Right atrium auricular region (tissue), 2 donors: Measurements from ENCODE around the gene OR9Q2. TPM values are rescaled to one million over a fixed set of nuclear protein-coding genes. Genes with fewer than 3 reads are reported as not detected.

Experiments used
- DNase-seq: peaks from one replicate; pipeline ENCODE4 v3.0.0-alpha.2; 2019; ENCODE audit warnings: low spot score
- H3K27ac ChIP-seq, 2 donors: fragments of 200-600 bp; sonication (generic); 1 replicate in 1 of 2; 2 replicates in 1 of 2; pipeline ENCODE4 v1.5.1; 2016 to 2019
- H3K27me3 ChIP-seq, 2 donors: fragments of 200-600 bp; sonication (generic); one replicate each; pipeline versions ENCODE4 v1.5.1 to v1.6.0; 2017 to 2019
- H3K36me3 ChIP-seq: fragments of 200-600 bp; sonication (generic); one replicate; pipeline ENCODE4 v1.5.1; 2016
- H3K4me1 ChIP-seq, 2 donors: fragments of 200-600 bp; sonication (generic); one replicate each; pipeline versions ENCODE4 v1.5.1 to v1.6.0; 2017 to 2019
- H3K4me3 ChIP-seq, 2 donors: fragments of 200-600 bp; sonication (generic); 1 replicate in 1 of 2; 2 replicates in 1 of 2; pipeline ENCODE4 v1.5.1; 2017 to 2019; ENCODE audit warnings: mild to moderate bottlenecking in 1 of 2, moderate library complexity in 1 of 2
- H3K9me3 ChIP-seq, 2 donors: fragments of 200-600 bp; sonication (generic); one replicate each; pipeline ENCODE4 v1.5.1; 2019
- CTCF ChIP-seq, 2 donors: fragments of 200-600 bp; sonication (generic); IDR thresholded peaks; one replicate each; pipeline ENCODE4 v1.5.1; 2019; ENCODE audit warnings: antibody characterized with exemption in 2 of 2
- total RNA-seq, 2 donors: library from RNA; depleted of rRNA; stranded (reverse); fragments of >200 nt; gene quantifications; one replicate each; pipeline ENCODE4 v1.1.0, GENCODE V29; 2016

Gene OR9Q2
- total RNA-seq, 2 donors from 2014 or later: not detected

DNA sequence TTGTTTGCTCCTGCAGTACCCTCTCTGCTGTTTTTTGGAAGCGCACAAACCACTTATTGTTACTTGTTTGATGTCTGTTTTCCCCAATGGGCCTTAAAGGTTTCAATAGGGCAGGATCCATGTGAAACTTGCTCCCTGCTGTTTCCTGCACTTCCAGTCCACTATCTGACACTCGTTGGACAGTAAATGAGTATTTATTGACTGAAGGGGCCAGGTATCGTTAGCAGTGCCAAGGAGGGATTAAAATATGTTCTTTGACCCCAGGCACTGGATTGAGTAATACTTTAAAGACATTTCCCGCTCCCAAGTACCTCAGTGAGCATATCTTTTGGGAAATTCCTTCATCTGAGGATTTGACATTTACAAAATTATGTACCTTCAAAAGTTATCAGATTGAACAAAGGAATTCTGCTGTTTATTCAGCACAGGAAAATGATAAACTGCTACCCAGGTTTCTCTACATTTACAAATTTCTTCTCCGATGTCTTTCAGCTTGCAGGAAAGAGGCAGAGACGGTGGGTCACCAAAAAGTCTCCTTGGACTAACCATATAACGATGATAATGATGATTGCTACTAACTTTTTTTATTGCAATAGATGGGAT lies 23.3 kb upstream of the OR9Q2 start:
- Histone ChIP-seq H3K27ac (no peak overlapping the region), H3K4me3 (no peak overlapping the region), H3K4me1 (no peaks in the 10 kb centered on the region), H3K27me3 (no peaks in the 10 kb centered on the region), H3K36me3 (no peaks in the 10 kb centered on the region), H3K9me3 (no peaks in the 10 kb centered on the region)
- no peak for TF ChIP-seq CTCF (IDR thresholded peaks at IDR 0.05)
- DNase-seq: no peak

- TF ChIP-seq CTCF (IDR thresholded peaks at IDR 0.05): no peak
- H3K27ac ChIP-seq: no peak overlapping the region
These were observed 11.3 kb upstream of the OR9Q2 start for GRCh38 chr11:58177409-58178054.

DNA sequence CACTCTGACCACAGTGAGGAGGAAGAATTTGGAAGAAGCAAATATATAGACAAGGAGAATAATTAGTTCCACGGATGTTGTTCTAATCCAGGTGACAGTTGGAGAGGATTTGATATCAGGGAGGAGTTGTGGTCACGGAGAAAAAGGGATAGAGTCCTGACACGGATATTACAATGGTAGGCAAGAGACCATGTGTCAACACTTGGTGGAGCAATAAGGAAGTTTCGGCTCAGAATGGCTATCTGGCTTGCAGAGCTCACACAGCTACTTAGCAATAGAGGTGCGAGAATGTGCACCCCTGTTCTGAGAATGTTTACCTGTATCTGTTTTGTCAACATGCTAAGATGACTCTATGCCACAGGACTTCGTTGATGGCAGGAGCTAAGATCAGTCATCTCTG lies 10.4 kb upstream of the OR9Q2 start:
- Histone ChIP-seq H3K4me3 (no peak overlapping the region), H3K27ac (no peak overlapping the region), H3K27me3 (no peaks in the 10 kb centered on the region), H3K4me1 (no peaks in the 10 kb centered on the region), H3K9me3 (no peaks in the 10 kb centered on the region), H3K36me3 (no peaks in the 10 kb centered on the region)
- no peak for TF ChIP-seq CTCF (IDR thresholded peaks at IDR 0.05)
- no peak for DNase-seq

More at GRCh38 chr11:58177409-58178054, 11.3 kb upstream of the OR9Q2 start:
- Histone ChIP-seq H3K36me3 (no peaks in the 10 kb centered on the region), H3K9me3 (no peaks in the 10 kb centered on the region), H3K27me3 (no peaks in the 10 kb centered on the region), H3K4me3 (no peak overlapping the region), H3K4me1 (no peaks in the 10 kb centered on the region)
- DNase-seq: no peak

- TF ChIP-seq CTCF (IDR thresholded peaks at IDR 0.05): no peak
- no peaks in the 10 kb centered on the region for H3K4me1 ChIP-seq
- no peaks in the 10 kb centered on the region for H3K9me3 ChIP-seq
- H3K4me3 ChIP-seq: no peak overlapping the region
- no peaks in the 10 kb centered on the region for H3K27me3 ChIP-seq
- no peak overlapping the region for H3K27ac ChIP-seq
- DNase-seq: no peak
- no peaks in the 10 kb centered on the region for H3K36me3 ChIP-seq
These were observed 9.2 kb upstream of the OR9Q2 start for GRCh38 chr11:58179648-58180047.

GRCh38 chr11:58186938-58187337 lies 1.9 kb upstream of the OR9Q2 start:
- Histone ChIP-seq H3K9me3 (no peaks in the 10 kb centered on the region), H3K4me3 (no peak overlapping the region), H3K36me3 (no peaks in the 10 kb centered on the region), H3K27me3 (no peaks in the 10 kb centered on the region), H3K4me1 (no peaks in the 10 kb centered on the region), H3K27ac (no peak overlapping the region)
- DNase-seq: no peak
- no peak for TF ChIP-seq CTCF (IDR thresholded peaks at IDR 0.05)

- Histone ChIP-seq H3K4me1 (no peaks in the 10 kb centered on the region), H3K27ac (no peak overlapping the region), H3K36me3 (no peaks in the 10 kb centered on the region), H3K27me3 (no peaks in the 10 kb centered on the region), H3K9me3 (peaks cover 0 to 2% of the 10 kb centered on the region in 2 donors), H3K4me3 (no peak overlapping the region)
- TF ChIP-seq CTCF (IDR thresholded peaks at IDR 0.05): no peak
- DNase-seq: no peak
These were observed 3.4 kb downstream of the OR9Q2 start for GRCh38 chr11:58192229-58192628.
